ACC112 (cell line): ENCODE data around the gene KRTAP15-1.

Experiments used
- H2AFZ ChIP-seq: fragments of 200-600 bp; sonication (generic); one replicate; pipeline ENCODE4 v1.6.0; 2017; ENCODE audit warnings: antibody characterized with exemption, low read length; ENCODE audit not compliant: unreplicated experiment
- H3K27ac ChIP-seq: fragments of 200-600 bp; sonication (generic); 2 replicates; pipeline ENCODE4 v1.5.1; 2014; ENCODE audit warnings: low read depth, mild to moderate bottlenecking, antibody characterized with exemption, low read length, moderate library complexity
- H3K27me3 ChIP-seq: fragments of 200-600 bp; sonication (generic); 2 replicates; pipeline ENCODE4 v1.6.1; 2014; ENCODE audit warnings: mild to moderate bottlenecking, antibody characterized with exemption, low read length, moderate library complexity, mixed read lengths; ENCODE audit not compliant: insufficient read depth
- H3K36me3 ChIP-seq: fragments of 200-600 bp; sonication (generic); 2 replicates; pipeline ENCODE4 v1.6.1; 2016; ENCODE audit warnings: mild to moderate bottlenecking, antibody characterized with exemption, low read length, moderate library complexity, mixed read lengths; ENCODE audit not compliant: insufficient read depth
- H3K4me1 ChIP-seq: fragments of 200-600 bp; sonication (generic); one replicate; pipeline ENCODE4 v1.6.1; 2016; ENCODE audit warnings: low read length, mixed read lengths; ENCODE audit not compliant: insufficient read depth, unreplicated experiment, control insufficient read depth
- H3K4me3 ChIP-seq: fragments of 200-600 bp; sonication (generic); 2 replicates; pipeline ENCODE4 v1.5.1; 2014; ENCODE audit warnings: mild to moderate bottlenecking, low read depth, low read length
- H3K79me2 ChIP-seq: fragments of 200-600 bp; sonication (generic); one replicate; pipeline ENCODE4 v1.6.0; 2016; ENCODE audit warnings: low read length; ENCODE audit not compliant: control insufficient read depth, unreplicated experiment, insufficient read depth

KRTAP15-1 gene

GRCh38 chr21:30439975-30440374 is at the start of gene KRTAP15-1:
Gene KRTAP15-1, plus strand, starts transcription at chr21:30440275. Its CDS starts 53 bp downstream, at chr21:30440328.
- H3K79me2 ChIP-seq = no peaks in the 10 kb centered on the region
- no peaks in the 10 kb centered on the region for H3K36me3 ChIP-seq
- no peaks in the 10 kb centered on the region for H3K27me3 ChIP-seq
- no peak within 1 kb of the TSS for H3K27ac ChIP-seq
- H3K4me3 ChIP-seq = no peak within 1 kb of the TSS
- no peak within 1 kb of the TSS for H2AFZ ChIP-seq
- H3K4me1 ChIP-seq = no peaks in the 10 kb centered on the region

GRCh38 chr21:30391492-30392025 is 48.5 kb upstream of the KRTAP15-1 start:
- no peaks in the 10 kb centered on the region for H3K79me2 ChIP-seq
- no peak overlapping the region for H3K27ac ChIP-seq
- no peaks in the 10 kb centered on the region for H3K4me1 ChIP-seq
- no peaks in the 10 kb centered on the region for H3K36me3 ChIP-seq
- H3K27me3 ChIP-seq = no peaks in the 10 kb centered on the region
- H2AFZ ChIP-seq = no peak overlapping the region
- H3K4me3 ChIP-seq = no peak overlapping the region

DNA sequence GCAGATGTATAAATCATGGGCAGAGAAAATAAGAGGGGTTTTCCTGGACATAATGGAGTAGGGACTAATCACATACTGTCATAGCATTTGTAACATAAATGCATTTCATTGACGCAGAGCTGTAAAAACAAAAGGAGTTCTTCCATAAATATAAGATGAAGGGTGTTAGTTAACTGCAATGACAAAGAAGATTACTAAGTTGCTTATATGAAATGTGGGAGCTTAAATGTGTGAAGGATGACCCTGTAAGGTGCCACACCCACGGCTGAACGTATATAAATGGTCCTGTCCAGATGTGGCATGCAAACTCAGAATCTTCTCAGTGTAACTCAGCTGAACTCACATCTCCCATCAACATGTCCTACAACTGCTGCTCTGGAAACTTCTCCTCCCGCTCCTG is 44.3 kb upstream of the KRTAP15-1 start, which contains the start of gene KRTAP13-1:
Gene KRTAP13-1, plus strand, starts transcription at position 301 of the 400 bp plus-strand sequence. Its CDS starts 56 bp downstream, at position 357.
- H3K4me1 ChIP-seq = no peaks in the 10 kb centered on the region
- no peaks in the 10 kb centered on the region for H3K27me3 ChIP-seq
- H2AFZ ChIP-seq = no peak within 1 kb of the TSS

DNA sequence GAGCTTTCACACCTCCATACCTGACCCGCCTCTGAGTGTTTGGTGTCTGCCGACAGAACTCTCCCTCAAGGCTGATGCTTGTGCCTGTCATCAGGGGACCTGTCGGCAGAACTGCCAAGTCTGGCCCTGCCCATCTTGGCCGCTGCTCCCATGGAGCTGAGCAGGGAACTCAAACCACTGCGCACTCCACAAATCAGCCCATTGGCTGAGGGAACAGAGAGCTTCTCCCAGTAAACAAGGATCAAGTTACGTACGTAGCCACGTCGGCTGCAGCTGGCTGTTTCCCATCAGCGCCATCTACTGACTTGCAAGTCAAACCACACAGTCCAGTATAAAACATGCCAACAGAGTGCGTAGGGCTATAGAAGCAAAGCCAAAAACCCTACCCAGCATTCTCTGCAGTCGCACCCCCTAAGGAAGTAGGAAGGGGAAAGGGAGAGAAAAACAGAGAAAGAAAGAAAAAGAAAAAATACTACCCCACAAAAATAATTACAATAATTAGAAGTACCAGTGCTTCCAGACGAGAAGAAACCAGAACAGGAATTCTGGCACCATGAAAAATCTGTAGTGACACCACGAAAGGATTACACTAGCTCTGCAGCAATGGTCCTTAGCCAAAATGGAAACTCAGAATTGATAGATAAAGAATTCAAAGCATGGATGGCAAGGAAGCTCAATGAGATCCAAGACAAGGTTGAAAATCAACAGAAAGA is 31.1 kb upstream of the KRTAP15-1 start:
- H2AFZ ChIP-seq = no peak overlapping the region
- no peaks in the 10 kb centered on the region for H3K36me3 ChIP-seq
- no peaks in the 10 kb centered on the region for H3K27me3 ChIP-seq
- no peak overlapping the region for H3K4me3 ChIP-seq
- no peaks in the 10 kb centered on the region for H3K4me1 ChIP-seq
- no peak overlapping the region for H3K27ac ChIP-seq
- H3K79me2 ChIP-seq = no peaks in the 10 kb centered on the region

More for the DNA sequence above, 44.3 kb upstream of the KRTAP15-1 start, which contains the start of gene KRTAP13-1:
- Histone ChIP-seq H3K79me2 (no peaks in the 10 kb centered on the region), H3K27ac (no peak within 1 kb of the TSS), H3K4me3 (no peak within 1 kb of the TSS), H3K36me3 (no peaks in the 10 kb centered on the region)

DNA sequence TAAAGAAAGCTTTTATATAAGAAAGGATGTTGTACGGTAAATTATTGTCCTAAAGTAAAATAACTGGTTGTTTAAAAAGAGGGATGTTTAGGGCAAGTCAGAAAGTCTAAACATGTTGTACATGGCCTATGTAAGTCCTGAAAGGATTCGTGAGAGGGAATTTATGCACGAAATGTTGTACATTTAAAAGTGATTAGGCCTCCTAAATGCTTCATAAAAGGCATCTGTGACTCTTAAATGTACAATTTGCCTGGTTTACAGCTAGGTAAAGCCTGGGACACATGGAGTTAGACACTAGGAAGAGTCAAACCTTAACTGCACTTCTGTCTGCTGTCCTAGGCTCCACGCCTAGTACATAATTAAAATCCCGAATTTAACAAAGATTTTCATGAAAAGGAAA is 24.1 kb upstream of the KRTAP15-1 start:
- no peaks in the 10 kb centered on the region for H3K36me3 ChIP-seq
- H3K27ac ChIP-seq = no peak overlapping the region
- H3K4me3 ChIP-seq = no peak overlapping the region
- no peaks in the 10 kb centered on the region for H3K79me2 ChIP-seq
- no peaks in the 10 kb centered on the region for H3K4me1 ChIP-seq
- no peak overlapping the region for H2AFZ ChIP-seq
- no peaks in the 10 kb centered on the region for H3K27me3 ChIP-seq

GRCh38 chr21:30425826-30426225 is 14.2 kb upstream of the KRTAP15-1 start, which contains the start of gene KRTAP13-3:
Gene KRTAP13-3, minus strand, starts transcription at chr21:30425926. Its CDS starts 14 bp downstream, at chr21:30425912.
- Histone ChIP-seq H3K36me3 (no peaks in the 10 kb centered on the region), H3K27me3 (0 out of 2 replicates have a peak, but pooled peaks cover 2% of the 10 kb centered on the region), H2AFZ (no peak within 1 kb of the TSS), H3K27ac (no peak within 1 kb of the TSS), H3K79me2 (no peaks in the 10 kb centered on the region), H3K4me3 (no peak within 1 kb of the TSS), H3K4me1 (no peaks in the 10 kb centered on the region)

DNA sequence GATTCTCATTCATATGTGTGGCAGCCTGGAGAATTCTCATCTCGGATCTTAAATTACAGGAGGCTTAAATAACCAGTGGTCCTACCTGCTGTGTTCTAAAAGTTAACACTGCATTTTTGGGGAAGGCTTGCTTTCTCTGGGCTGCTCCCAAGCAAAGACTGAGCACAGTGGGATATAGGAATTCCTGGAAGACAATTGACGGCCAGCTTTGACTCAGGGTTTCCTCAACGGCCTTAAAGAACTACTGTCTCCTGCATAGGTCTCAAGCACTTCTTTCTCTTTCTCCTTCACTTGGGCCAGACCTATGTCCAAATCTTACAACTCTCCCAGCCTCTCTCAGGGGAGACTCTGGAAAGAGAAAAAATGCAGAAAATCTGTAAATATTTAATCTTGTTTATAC is 13.3 kb upstream of the KRTAP15-1 start:
- no peak overlapping the region for H3K4me3 ChIP-seq
- H3K79me2 ChIP-seq = no peaks in the 10 kb centered on the region
- H3K4me1 ChIP-seq = no peaks in the 10 kb centered on the region
- no peak overlapping the region for H3K27ac ChIP-seq
- no peak overlapping the region for H2AFZ ChIP-seq
- H3K27me3 ChIP-seq = peaks cover 2% of the 10 kb centered on the region; the same call in 1 of the 2 replicates
- H3K36me3 ChIP-seq = no peaks in the 10 kb centered on the region

GRCh38 chr21:30430170-30430655 is 9.9 kb upstream of the KRTAP15-1 start, which contains the start of gene KRTAP13-4:
Gene KRTAP13-4, plus strand, starts transcription at chr21:30430220. Its CDS starts 56 bp downstream, at chr21:30430276.
- H2AFZ ChIP-seq = no peak within 1 kb of the TSS
- H3K36me3 ChIP-seq = no peaks in the 10 kb centered on the region
- no peaks in the 10 kb centered on the region for H3K4me1 ChIP-seq
- no peak within 1 kb of the TSS for H3K27ac ChIP-seq
- peaks cover 2% of the 10 kb centered on the region; the same call in 1 of the 2 replicates for H3K27me3 ChIP-seq
- no peaks in the 10 kb centered on the region for H3K79me2 ChIP-seq
- H3K4me3 ChIP-seq = no peak within 1 kb of the TSS

GRCh38 chr21:30434033-30434631 is 5.9 kb upstream of the KRTAP15-1 start:
- Histone ChIP-seq H3K4me1 (no peaks in the 10 kb centered on the region), H3K27ac (no peak overlapping the region)

GRCh38 chr21:30437010-30437565 is 3.0 kb upstream of the KRTAP15-1 start:
- H3K27me3 ChIP-seq = no peaks in the 10 kb centered on the region
- H3K36me3 ChIP-seq = no peaks in the 10 kb centered on the region
- no peak overlapping the region for H2AFZ ChIP-seq
- H3K4me1 ChIP-seq = no peaks in the 10 kb centered on the region
- H3K27ac ChIP-seq = no peak overlapping the region
- H3K79me2 ChIP-seq = no peaks in the 10 kb centered on the region
- no peak overlapping the region for H3K4me3 ChIP-seq

More at GRCh38 chr21:30434033-30434631, 5.9 kb upstream of the KRTAP15-1 start:
- Histone ChIP-seq H2AFZ (no peak overlapping the region), H3K36me3 (no peaks in the 10 kb centered on the region), H3K27me3 (no peaks in the 10 kb centered on the region; the same call in 1 of the 2 replicates), H3K79me2 (no peaks in the 10 kb centered on the region), H3K4me3 (no peak overlapping the region)
